Memory B cell (primary cell): ENCODE data around the gene KCTD16.

Experiments used
- ATAC-seq: fragments of 150-1000 bp; cut with Tn5 transposase; 2 replicates; pipeline ENCODE4 v1.10.0; 2021; ENCODE audit warnings: low read depth, mild to moderate bottlenecking, moderate library complexity
- DNase-seq, 2 donors: peaks; one replicate each; pipeline ENCODE4 v3.0.0; 2022; ENCODE audit warnings: low spot score in 2 of 2
- H3K27ac Mint-ChIP-seq: one replicate; pipeline ENCODE4 v1.8.0; 2022; ENCODE audit warnings: mild to moderate bottlenecking, moderate library complexity, mixed read lengths
- H3K27me3 Mint-ChIP-seq: one replicate; pipeline ENCODE4 v1.8.0; 2022; ENCODE audit warnings: mixed read lengths
- H3K36me3 Mint-ChIP-seq: one replicate; pipeline ENCODE4 v1.8.0; 2022; ENCODE audit warnings: mild to moderate bottlenecking, mixed read lengths
- H3K4me1 Mint-ChIP-seq: one replicate; pipeline ENCODE4 v1.8.0; 2022; ENCODE audit warnings: mixed read lengths
- H3K4me3 Mint-ChIP-seq: one replicate; pipeline ENCODE4 v1.8.0; 2022; ENCODE audit warnings: mild to moderate bottlenecking, moderate library complexity, mixed read lengths
- H3K9me3 Mint-ChIP-seq: one replicate; pipeline ENCODE4 v1.8.0; 2022; ENCODE audit warnings: mixed read lengths

KCTD16 gene

DNA sequence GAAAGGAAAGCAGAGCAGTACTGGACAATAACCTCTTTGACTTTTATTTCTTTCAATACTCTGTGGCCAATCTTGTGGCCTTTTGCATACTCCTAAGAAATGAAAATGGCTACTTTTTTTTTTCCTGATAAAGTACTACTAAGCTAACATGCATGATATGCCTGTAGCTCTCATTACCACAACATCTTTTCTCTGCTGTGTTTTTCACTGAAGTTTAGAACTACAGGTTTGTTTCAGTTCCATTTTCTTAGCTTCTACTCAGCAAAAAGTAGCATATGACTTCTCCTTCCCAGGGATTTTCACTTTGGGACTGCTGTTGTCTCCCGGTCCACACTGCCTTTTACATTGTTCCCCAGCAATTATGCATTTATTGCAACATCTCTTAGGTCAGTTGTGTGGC lies 204.0 kb downstream of the KCTD16 start:
- Mint-ChIP-seq H3K27me3 (peaks cover 5% of the 10 kb centered on the region), H3K9me3 (peaks cover 3% of the 10 kb centered on the region), H3K4me1 (peaks cover 2% of the 10 kb centered on the region), H3K4me3 (no peak overlapping the region), H3K36me3 (no peaks in the 10 kb centered on the region), H3K27ac (no peak overlapping the region)
- DNase-seq (no peak), ATAC-seq (no peak)

DNA sequence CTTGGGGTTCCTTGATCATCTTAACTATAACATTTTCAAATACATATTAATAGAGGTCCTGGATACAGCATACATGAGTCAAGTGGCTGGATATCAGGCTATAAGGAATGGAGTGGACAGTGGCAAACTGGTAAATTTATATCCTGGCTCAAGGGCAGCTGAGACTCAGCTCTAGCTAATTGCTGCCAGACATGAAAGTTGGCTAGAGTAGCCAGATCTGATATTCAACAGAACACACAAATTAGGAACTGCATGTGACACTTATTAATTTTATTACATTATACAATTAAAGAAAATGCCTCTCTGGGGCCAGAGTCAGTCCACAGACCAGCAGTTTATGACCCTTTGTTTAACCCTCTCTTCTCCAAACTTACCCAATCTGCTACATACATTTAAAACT lies 206.5 kb downstream of the KCTD16 start:
- Mint-ChIP-seq H3K27me3 (peaks cover 4% of the 10 kb centered on the region), H3K4me3 (no peak overlapping the region), H3K36me3 (no peaks in the 10 kb centered on the region), H3K4me1 (peaks cover 2% of the 10 kb centered on the region), H3K9me3 (peaks cover 12% of the 10 kb centered on the region), H3K27ac (no peak overlapping the region)
- ATAC-seq (no peak), DNase-seq (no peak)

DNA sequence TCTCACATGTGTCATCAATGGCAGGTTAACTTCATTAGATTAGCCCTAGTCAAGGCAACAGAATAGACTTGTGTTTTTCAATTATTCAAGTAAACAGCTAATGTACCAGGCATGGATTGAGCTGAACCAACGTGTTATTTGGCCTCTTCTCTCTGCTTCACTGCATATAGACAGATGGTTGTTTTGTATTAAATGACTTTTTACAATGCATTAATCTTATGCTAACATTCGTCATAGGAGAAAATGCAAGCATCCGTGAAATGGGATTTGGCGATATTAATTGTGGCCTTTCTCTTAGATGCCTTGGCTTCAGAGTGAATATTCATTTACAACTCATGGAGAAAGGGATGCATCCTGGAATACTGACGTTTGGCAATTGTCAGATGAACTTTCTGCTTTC lies 208.0 kb downstream of the KCTD16 start:
- H3K27ac Mint-ChIP-seq: no peak overlapping the region
- H3K4me3 Mint-ChIP-seq: no peak overlapping the region
- DNase-seq: no peak
- peaks cover 12% of the 10 kb centered on the region for H3K9me3 Mint-ChIP-seq
- peaks cover 2% of the 10 kb centered on the region for H3K4me1 Mint-ChIP-seq
- H3K36me3 Mint-ChIP-seq: no peaks in the 10 kb centered on the region
- H3K27me3 Mint-ChIP-seq: peaks cover 2% of the 10 kb centered on the region
- no peak for ATAC-seq

DNA sequence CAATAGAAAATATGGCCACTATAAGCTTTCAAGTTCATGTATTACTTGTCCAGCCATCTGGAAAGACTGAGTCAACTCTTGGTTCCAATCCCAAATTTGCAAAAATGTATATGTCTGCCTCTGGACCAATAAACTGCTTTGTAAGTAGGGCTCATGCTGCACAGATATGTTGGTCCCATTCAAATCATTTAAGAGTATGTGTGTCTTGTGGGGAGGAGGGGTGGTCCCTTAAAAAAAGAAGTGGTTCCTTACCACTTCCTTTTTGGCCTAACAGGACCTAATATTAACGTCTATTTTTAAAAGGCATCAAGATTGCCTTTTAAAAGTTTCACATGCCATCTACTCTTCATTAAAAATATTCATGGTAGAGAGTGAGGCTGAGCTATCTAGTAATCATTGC lies 214.9 kb downstream of the KCTD16 start:
- no peak for ATAC-seq
- peaks cover 8% of the 10 kb centered on the region for H3K9me3 Mint-ChIP-seq

DNA sequence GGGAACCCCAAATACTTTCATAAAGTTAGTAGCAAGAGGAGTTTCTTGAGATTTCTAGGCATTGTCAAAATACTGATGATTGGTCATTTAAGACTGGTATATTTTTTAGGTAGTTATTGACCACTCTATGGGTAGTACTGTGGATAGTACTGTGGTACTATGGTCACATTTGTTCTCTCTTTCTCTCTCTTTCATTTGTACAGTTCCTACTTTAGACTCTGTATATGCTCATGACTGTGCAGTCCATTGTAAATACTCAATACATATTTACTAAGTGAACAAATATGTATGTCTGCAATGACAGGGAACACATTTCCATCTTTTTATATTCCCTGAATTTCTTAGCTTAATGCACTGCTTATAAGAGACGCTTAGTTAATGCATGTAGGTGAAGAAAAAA lies 215.6 kb downstream of the KCTD16 start:
- peaks cover 2% of the 10 kb centered on the region for H3K9me3 Mint-ChIP-seq
- no peak for DNase-seq
- H3K4me1 Mint-ChIP-seq: no peaks in the 10 kb centered on the region
- no peak overlapping the region for H3K27ac Mint-ChIP-seq
- no peak overlapping the region for H3K4me3 Mint-ChIP-seq
- ATAC-seq: no peak
- H3K27me3 Mint-ChIP-seq: peaks cover 2% of the 10 kb centered on the region
- no peaks in the 10 kb centered on the region for H3K36me3 Mint-ChIP-seq

More for the DNA sequence above, 214.9 kb downstream of the KCTD16 start:
- Mint-ChIP-seq H3K4me1 (no peaks in the 10 kb centered on the region), H3K27ac (no peak overlapping the region), H3K36me3 (no peaks in the 10 kb centered on the region), H3K4me3 (no peak overlapping the region), H3K27me3 (no peaks in the 10 kb centered on the region)
- no peak for DNase-seq

DNA sequence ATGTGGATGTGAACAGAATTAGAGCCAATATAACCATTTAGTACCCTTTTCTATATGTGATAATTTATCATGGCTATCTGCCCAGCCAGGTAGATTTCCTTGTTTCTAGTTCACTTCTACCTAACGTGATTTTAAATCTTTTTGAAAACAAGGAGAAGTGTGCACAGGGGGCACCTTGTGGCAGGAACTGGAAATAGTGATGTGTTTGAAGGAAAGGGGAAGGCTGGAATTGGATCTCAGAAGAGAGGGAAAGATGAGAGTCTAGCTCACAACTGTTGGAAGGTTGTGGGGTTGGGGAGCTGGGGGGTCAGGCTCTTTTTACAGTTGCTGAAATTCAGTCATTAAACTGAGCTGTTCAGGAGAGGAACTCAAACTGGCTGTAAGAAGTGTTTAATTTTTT lies 219.5 kb downstream of the KCTD16 start:
- H3K27ac Mint-ChIP-seq: no peak overlapping the region
- H3K36me3 Mint-ChIP-seq: no peaks in the 10 kb centered on the region
- no peaks in the 10 kb centered on the region for H3K4me1 Mint-ChIP-seq
- peaks cover 1% of the 10 kb centered on the region for H3K9me3 Mint-ChIP-seq
- H3K27me3 Mint-ChIP-seq: peaks cover 2% of the 10 kb centered on the region
- ATAC-seq (no peak), DNase-seq (no peak)
- no peak overlapping the region for H3K4me3 Mint-ChIP-seq

DNA sequence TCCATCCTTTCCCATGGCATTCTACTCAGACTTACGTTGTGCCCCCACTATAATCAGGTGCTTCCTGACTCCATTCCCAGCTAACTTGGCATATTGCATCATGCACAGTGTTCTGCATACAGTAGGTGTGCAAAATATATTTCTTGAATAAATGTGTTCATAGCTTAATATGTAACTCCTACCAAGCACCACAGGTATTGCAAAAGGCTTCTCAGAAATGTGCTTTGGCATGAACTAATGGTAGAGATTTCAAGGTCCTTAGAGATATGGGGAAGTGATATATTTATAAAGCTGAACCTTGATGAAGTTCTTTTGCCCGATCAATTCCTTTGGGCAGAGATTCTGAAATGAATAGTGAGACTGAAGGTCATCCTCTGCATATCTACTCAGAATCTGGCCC lies 220.4 kb downstream of the KCTD16 start:
- ATAC-seq: no peak
- DNase-seq: no peak
- Mint-ChIP-seq H3K27ac (no peak overlapping the region), H3K27me3 (peaks cover 2% of the 10 kb centered on the region), H3K4me1 (no peaks in the 10 kb centered on the region), H3K4me3 (no peak overlapping the region), H3K9me3 (peaks cover 1% of the 10 kb centered on the region), H3K36me3 (no peaks in the 10 kb centered on the region)

DNA sequence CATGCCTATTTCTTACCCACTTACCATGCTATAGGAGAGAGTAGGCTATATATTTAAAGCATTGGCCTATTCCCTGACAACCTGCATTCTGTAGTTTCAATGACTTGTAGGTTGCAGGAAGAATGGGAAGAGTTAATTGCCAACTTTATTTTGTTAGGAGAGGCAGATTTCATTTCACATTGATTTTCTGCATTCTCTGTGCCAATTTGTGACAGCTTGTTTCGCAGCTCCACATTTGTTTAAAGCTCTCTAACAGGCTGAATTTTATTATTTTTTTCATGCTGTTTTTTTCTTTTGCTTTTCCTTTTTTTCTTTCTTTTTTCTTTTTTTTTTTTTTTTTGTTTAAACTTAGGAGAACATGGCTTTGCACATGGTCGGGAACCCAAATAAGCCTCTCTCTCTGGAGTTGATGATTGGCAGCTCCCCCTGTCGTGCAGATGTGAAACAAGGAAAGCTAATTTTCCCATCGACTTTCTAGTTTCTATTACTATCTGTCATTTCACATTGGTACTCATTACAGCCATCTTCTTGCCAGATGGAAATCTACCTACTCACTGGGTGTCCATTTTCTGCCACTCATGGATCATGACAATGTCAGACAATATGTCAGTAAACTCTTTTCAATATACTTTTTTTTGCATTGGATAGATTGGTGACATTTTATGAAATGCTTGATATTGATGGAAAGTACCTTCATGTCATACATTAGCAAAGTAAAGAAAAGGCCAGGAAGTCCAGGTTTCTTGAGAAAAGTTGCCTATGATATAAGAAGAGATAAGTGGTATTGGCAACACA lies 223.2 kb downstream of the KCTD16 start:
- no peaks in the 10 kb centered on the region for H3K36me3 Mint-ChIP-seq
- no peak overlapping the region for H3K4me3 Mint-ChIP-seq
- peaks cover 2% of the 10 kb centered on the region for H3K27me3 Mint-ChIP-seq
- H3K27ac Mint-ChIP-seq: no peak overlapping the region
- no peak for ATAC-seq
- no peaks in the 10 kb centered on the region for H3K4me1 Mint-ChIP-seq
- DNase-seq: no peak
- peaks cover 1% of the 10 kb centered on the region for H3K9me3 Mint-ChIP-seq

DNA sequence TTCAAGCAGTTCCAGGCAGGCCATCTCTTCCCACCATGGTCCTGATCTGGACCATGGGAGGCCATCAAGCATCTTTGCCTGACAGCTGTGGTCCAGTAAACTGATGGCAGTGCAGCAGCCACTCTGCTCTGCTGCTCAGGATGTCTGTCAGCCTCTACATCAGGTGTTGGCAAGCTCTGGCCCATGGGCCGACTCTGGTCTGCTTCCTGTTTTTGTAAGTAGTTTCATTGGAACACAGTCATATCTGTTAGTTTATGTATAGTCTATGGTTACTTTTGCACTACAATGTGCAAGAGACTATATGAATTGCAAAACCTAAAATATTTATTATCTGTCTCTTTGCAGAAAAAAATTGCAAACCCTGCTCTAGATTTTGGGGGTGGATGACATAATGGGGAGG lies 225.0 kb downstream of the KCTD16 start:
- no peaks in the 10 kb centered on the region for H3K4me1 Mint-ChIP-seq
- H3K27ac Mint-ChIP-seq: no peak overlapping the region
- DNase-seq: no peak
- ATAC-seq: no peak
- H3K4me3 Mint-ChIP-seq: no peak overlapping the region
- H3K36me3 Mint-ChIP-seq: no peaks in the 10 kb centered on the region
- H3K9me3 Mint-ChIP-seq: peaks cover 1% of the 10 kb centered on the region
- peaks cover 2% of the 10 kb centered on the region for H3K27me3 Mint-ChIP-seq

DNA sequence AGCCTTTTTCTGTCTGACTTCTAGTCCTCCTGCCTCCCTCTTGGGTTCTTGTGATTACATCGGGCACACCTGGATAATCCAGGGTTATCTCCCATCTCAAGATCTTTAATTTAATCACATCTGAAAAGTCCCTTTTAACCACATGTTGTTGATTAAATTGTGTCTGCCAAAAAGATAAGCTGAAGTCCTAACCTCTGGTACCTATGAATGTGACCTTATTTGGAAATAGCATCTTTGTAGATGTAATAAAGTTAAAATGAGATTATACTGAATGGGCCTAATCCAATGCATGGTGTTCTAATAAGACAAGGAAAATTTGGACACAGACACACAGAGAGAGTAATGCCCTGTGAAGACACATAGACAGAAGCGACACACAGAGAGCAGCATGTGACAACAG lies 232.4 kb downstream of the KCTD16 start:
- H3K9me3 Mint-ChIP-seq: no peaks in the 10 kb centered on the region

DNA sequence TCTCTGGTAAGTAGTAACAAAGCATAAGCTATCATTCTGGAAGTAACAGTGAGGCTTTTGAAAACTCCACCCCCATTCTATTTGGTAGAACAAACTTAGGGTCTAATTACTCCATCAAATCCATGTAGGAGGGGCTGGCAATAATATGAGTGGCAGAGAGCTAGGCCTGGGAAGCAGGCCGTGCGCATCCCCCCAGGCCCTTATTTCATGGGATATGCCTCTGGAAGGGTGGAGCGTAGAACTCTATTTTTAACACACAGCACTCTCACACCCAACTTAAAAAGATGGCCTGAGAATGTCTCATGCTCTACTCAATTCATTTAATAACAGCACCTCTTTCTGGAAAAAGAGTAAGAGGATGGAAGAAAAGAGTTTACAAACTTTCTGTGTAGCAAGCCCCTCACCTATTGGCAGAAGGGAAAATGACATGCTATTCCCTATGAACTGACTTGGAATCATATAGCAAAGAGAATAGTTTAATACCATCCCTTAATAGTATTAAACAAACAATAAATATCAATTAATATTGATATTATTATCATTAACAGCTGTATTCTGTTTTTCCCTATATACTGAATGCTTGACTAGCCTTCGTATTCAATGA lies 233.2 kb downstream of the KCTD16 start:
- peaks cover 3% of the 10 kb centered on the region for H3K9me3 Mint-ChIP-seq
- DNase-seq: no peak
- no peak for ATAC-seq

More for the DNA sequence above, 232.4 kb downstream of the KCTD16 start:
- no peak for DNase-seq
- Mint-ChIP-seq H3K4me3 (no peak overlapping the region), H3K4me1 (no peaks in the 10 kb centered on the region), H3K27me3 (peaks cover 2% of the 10 kb centered on the region), H3K36me3 (no peaks in the 10 kb centered on the region), H3K27ac (no peak overlapping the region)
- ATAC-seq: no peak

DNA sequence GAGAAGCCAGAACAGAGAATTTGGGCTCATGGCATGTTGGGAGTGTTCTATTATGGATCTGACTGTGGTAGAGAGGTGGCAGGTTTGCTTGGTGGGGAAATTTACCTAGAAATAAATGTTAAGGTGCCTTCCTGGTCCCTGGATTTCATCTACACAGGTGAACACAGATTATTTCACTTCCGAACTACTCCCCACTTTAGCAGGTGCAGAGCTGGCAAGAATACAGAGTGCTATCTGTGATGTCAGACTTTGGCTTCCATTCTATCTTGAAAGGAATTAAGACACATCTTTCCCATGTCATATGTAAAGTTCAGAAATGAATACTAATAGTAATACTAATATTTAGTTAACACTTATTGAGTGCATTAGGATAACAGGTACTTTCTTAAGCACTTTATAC lies 234.0 kb downstream of the KCTD16 start:
- ATAC-seq: no peak
- Mint-ChIP-seq H3K4me3 (no peak overlapping the region), H3K4me1 (no peaks in the 10 kb centered on the region), H3K27ac (no peak overlapping the region), H3K36me3 (no peaks in the 10 kb centered on the region), H3K9me3 (peaks cover 3% of the 10 kb centered on the region), H3K27me3 (peaks cover 2% of the 10 kb centered on the region)
- DNase-seq: no peak

More for the DNA sequence above, 233.2 kb downstream of the KCTD16 start:
- no peak overlapping the region for H3K27ac Mint-ChIP-seq
- peaks cover 2% of the 10 kb centered on the region for H3K27me3 Mint-ChIP-seq
- H3K4me1 Mint-ChIP-seq: no peaks in the 10 kb centered on the region
- no peak overlapping the region for H3K4me3 Mint-ChIP-seq
- H3K36me3 Mint-ChIP-seq: no peaks in the 10 kb centered on the region

DNA sequence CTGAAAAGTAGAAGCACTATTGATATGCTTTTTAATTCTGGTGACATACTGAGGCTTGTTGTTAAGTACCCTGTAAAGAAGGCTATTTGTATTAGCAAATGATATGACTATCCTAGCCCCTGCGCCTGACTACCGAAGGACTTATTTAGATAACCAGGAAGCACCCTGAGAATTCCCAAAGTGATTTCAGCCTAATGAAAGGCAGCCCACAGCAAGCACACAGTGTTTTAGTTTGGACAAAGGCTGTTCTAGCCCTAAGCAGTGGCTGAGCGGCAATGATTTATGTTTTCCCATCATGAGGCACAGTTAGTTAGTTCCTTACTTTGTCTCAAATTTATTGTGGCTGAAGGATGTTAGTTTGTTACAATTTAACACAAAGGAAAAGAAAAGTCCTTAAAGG lies 235.3 kb downstream of the KCTD16 start:
- H3K36me3 Mint-ChIP-seq: no peaks in the 10 kb centered on the region
- H3K9me3 Mint-ChIP-seq: peaks cover 3% of the 10 kb centered on the region
- peaks cover 2% of the 10 kb centered on the region for H3K27me3 Mint-ChIP-seq
- ATAC-seq (no peak), DNase-seq (no peak)
- no peak overlapping the region for H3K4me3 Mint-ChIP-seq
- H3K4me1 Mint-ChIP-seq: no peaks in the 10 kb centered on the region
- H3K27ac Mint-ChIP-seq: no peak overlapping the region

DNA sequence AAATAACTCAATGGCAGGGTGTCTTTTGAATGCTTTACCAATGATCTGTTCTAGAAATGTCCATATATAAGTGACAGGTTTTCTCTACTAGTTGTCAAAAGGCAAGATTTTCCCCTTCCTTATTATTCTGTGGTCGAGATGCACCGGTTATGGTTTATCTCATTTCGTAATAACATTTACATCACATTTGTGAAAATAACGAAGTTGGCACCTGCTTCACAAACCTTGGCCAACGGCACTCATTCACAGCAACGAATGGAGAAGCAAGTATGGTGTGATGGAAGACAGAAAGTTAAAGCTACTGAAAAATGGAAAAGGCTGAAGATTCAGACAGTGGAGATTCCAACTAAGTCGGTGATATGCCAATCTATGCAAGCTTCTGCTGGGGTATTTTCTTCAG lies 235.8 kb downstream of the KCTD16 start:
- H3K4me1 Mint-ChIP-seq: no peaks in the 10 kb centered on the region
- H3K27me3 Mint-ChIP-seq: peaks cover 2% of the 10 kb centered on the region
- H3K9me3 Mint-ChIP-seq: peaks cover 3% of the 10 kb centered on the region
- no peak overlapping the region for H3K27ac Mint-ChIP-seq
- H3K4me3 Mint-ChIP-seq: no peak overlapping the region
- ATAC-seq (no peak), DNase-seq (no peak)
- no peaks in the 10 kb centered on the region for H3K36me3 Mint-ChIP-seq
